Measurements from ENCODE around the gene NPDC1.

The NPDC1 gene

GRCh38 chr9:137067860-137068538, 22.0 kb upstream of the NPDC1 start:
- H3F3A ChIP-seq (ENCODE audit: insufficient read depth, low read length), result peaks cover 10% of the 10 kb centered on the region
- H3K27me3 ChIP-seq (replicated peaks; ENCODE audit: insufficient read depth, low read length), result no peaks in the 10 kb centered on the region
- TF ChIP-seq CTCF (IDR thresholded peaks at IDR 0.05; ENCODE audit: low read length), result peak; percentile 55
- TF ChIP-seq EZH2phosphoT487 (IDR thresholded peaks at IDR 0.05; ENCODE audit: low read length), result no peak
- peak; percentile 86 for DNase-seq
- H2AFZ ChIP-seq (ENCODE audit: low read length), result peak overlapping the region; percentile 36; the same call in 1 of the 2 replicates
- peak overlapping the region; percentile 36; the same call in 1 of the 2 replicates for H3K27ac ChIP-seq (ENCODE audit: low read length)
- peaks cover 24% of the 10 kb centered on the region for H3K4me1 ChIP-seq (ENCODE audit: low read length)
- H3K79me2 ChIP-seq (ENCODE audit: low read length), result peaks cover 29% of the 10 kb centered on the region
- 0 out of 2 replicates have a peak, but pooled peaks cover 3% of the 10 kb centered on the region for H4K20me1 ChIP-seq (ENCODE audit: insufficient read depth, low read length)
- no peaks in the 10 kb centered on the region for H3K9me3 ChIP-seq (replicated peaks; ENCODE audit: insufficient read depth, low read length)
- H3K4me2 ChIP-seq (ENCODE audit: low read depth, low read length), result peak overlapping the region; percentile 97; the same call in 1 of the 2 replicates
- H3K4me3 ChIP-seq (ENCODE audit: low read length), result no peak overlapping the region
- H3K9ac ChIP-seq (ENCODE audit: low read length), result no peak overlapping the region
- H3K36me3 ChIP-seq (replicated peaks; ENCODE audit: insufficient read depth, low read length), result no peaks in the 10 kb centered on the region
- no peaks in the 10 kb centered on the region for H3K9me2 ChIP-seq (replicated peaks; ENCODE audit: insufficient read depth, low read length)

GRCh38 chr9:137066096-137066861, 20.3 kb upstream of the NPDC1 start:
- no peak overlapping the region for H3K4me3 ChIP-seq (ENCODE audit: low read length)
- DNase-seq, result no peak
- H3K79me2 ChIP-seq (ENCODE audit: low read length), result peaks cover 29% of the 10 kb centered on the region
- no peaks in the 10 kb centered on the region for H3K27me3 ChIP-seq (replicated peaks; ENCODE audit: insufficient read depth, low read length)
- TF ChIP-seq EZH2 (optimal IDR thresholded peaks at IDR 0.05; ENCODE audit: low read depth, low read length), result no peak
- TF ChIP-seq EZH2phosphoT487 (IDR thresholded peaks at IDR 0.05; ENCODE audit: low read length), result no peak
- no peak for TF ChIP-seq CTCF (IDR thresholded peaks at IDR 0.05; ENCODE audit: low read length)
- H4K20me1 ChIP-seq (ENCODE audit: insufficient read depth, low read length), result 0 out of 2 replicates have a peak, but pooled peaks cover 3% of the 10 kb centered on the region
- no peaks in the 10 kb centered on the region for H3K9me3 ChIP-seq (replicated peaks; ENCODE audit: insufficient read depth, low read length)
- no peak overlapping the region for H3K27ac ChIP-seq (ENCODE audit: low read length)
- H3K36me3 ChIP-seq (replicated peaks; ENCODE audit: insufficient read depth, low read length), result no peaks in the 10 kb centered on the region
- H2AFZ ChIP-seq (ENCODE audit: low read length), result no peak overlapping the region
- peaks cover 10% of the 10 kb centered on the region for H3F3A ChIP-seq (ENCODE audit: insufficient read depth, low read length)
- H3K9ac ChIP-seq (ENCODE audit: low read length), result no peak overlapping the region
- H3K4me1 ChIP-seq (ENCODE audit: low read length), result peaks cover 23% of the 10 kb centered on the region
- no peaks in the 10 kb centered on the region for H3K9me2 ChIP-seq (replicated peaks; ENCODE audit: insufficient read depth, low read length)
- H3K4me2 ChIP-seq (ENCODE audit: low read depth, low read length), result no peak overlapping the region

GRCh38 chr9:137065336-137065967, 19.5 kb upstream of the NPDC1 start:
- Histone ChIP-seq H3F3A (ENCODE audit: insufficient read depth, low read length) (peaks cover 10% of the 10 kb centered on the region), H3K4me2 (ENCODE audit: low read depth, low read length) (no peak overlapping the region), H2AFZ (ENCODE audit: low read length) (no peak overlapping the region), H3K27ac (ENCODE audit: low read length) (no peak overlapping the region), H3K4me1 (ENCODE audit: low read length) (peaks cover 16% of the 10 kb centered on the region), H3K9ac (ENCODE audit: low read length) (no peak overlapping the region), H4K20me1 (ENCODE audit: insufficient read depth, low read length) (0 out of 2 replicates have a peak, but pooled peaks cover 3% of the 10 kb centered on the region), H3K4me3 (ENCODE audit: low read length) (no peak overlapping the region), H3K9me2 (replicated peaks; ENCODE audit: insufficient read depth, low read length) (no peaks in the 10 kb centered on the region), H3K36me3 (replicated peaks; ENCODE audit: insufficient read depth, low read length) (no peaks in the 10 kb centered on the region), H3K9me3 (replicated peaks; ENCODE audit: insufficient read depth, low read length) (no peaks in the 10 kb centered on the region), H3K27me3 (replicated peaks; ENCODE audit: insufficient read depth, low read length) (0 out of 2 replicates have a peak, but pooled peaks cover 3% of the 10 kb centered on the region), H3K79me2 (ENCODE audit: low read length) (peaks cover 29% of the 10 kb centered on the region)
- TF ChIP-seq CTCF (IDR thresholded peaks at IDR 0.05; ENCODE audit: low read length) (no peak), EZH2 (optimal IDR thresholded peaks at IDR 0.05; ENCODE audit: low read depth, low read length) (no peak), EZH2phosphoT487 (IDR thresholded peaks at IDR 0.05; ENCODE audit: low read length) (no peak)
- DNase-seq, result no peak
